SK-N-SH (cell line): Measurements from ENCODE around the gene ENTPD8. TPM values are rescaled to one million over a fixed set of nuclear protein-coding genes. Genes with fewer than 3 reads are reported as not detected.
A peak's percentile ranks its signal among the peaks of the same experiment; 100 is the strongest.

Source experiments
- CTCF ChIA-PET: fragments of 300-600, 350-600 bp; formaldehyde crosslinking; extraction: SDS; loops from one replicate; lab custom pipeline; 2021; lab: Yijun Ruan, JAX
- POLR2A ChIA-PET: fragments of 350-600 bp; sonication (Branson Sonifier 250); formaldehyde crosslinking; extraction: SDS; loops from one replicate; lab custom pipeline; 2020; ENCODE audit warnings: antibody characterized with exemption, inconsistent platforms; lab: Yijun Ruan, JAX
- DNase-seq: peaks from one replicate; pipeline ENCODE4 v3.0.0; 2012
- H2AFZ ChIP-seq: fragments of 200-600 bp; sonication (generic); 2 replicates; pipeline ENCODE4 v1.8.1; 2016; ENCODE audit warnings: antibody characterized with exemption, mild to moderate bottlenecking, low read depth
- H3F3A ChIP-seq: fragments of 200-600 bp; sonication (generic); replicated peaks from 2 replicates; pipeline ENCODE3; 2016; ENCODE audit warnings: antibody characterized with exemption, mild to moderate bottlenecking; ENCODE audit not compliant: insufficient read depth
- H3K27ac ChIP-seq, 2 experiments: fragments of 200-500 bp in 1 of 2; fragments of 200-600 bp in 1 of 2; sonication (Bioruptor generic) in 1 of 2; sonication (generic), shearing (Covaris generic) in 1 of 2; 2 replicates each; pipeline versions ENCODE4 v1.5.1 to v1.6.1; 2014 to 2016; ENCODE audit warnings: low read depth in 2 of 2, inconsistent platforms in 1 of 2, low read length in 1 of 2, mild to moderate bottlenecking in 1 of 2, mixed read lengths in 1 of 2
- H3K27me3 ChIP-seq: fragments of 200-600 bp; sonication (generic), shearing (Covaris generic); 2 replicates; pipeline ENCODE4 v1.6.1; 2016; ENCODE audit warnings: mixed run types; ENCODE audit not compliant: insufficient read depth
- H3K36me3 ChIP-seq, 2 experiments: fragments of 200-500 bp in 1 of 2; fragments of 200-600 bp in 1 of 2; sonication (Bioruptor generic) in 1 of 2; sonication (generic) in 1 of 2; replicated peaks in 1 of 2; 2 replicates each; pipeline versions ENCODE3 to v1.5.1; 2014 to 2016; ENCODE audit warnings: low read length in 1 of 2, mild to moderate bottlenecking in 1 of 2; ENCODE audit not compliant: insufficient read depth in 2 of 2, control insufficient read depth in 1 of 2
- H3K4me1 ChIP-seq, 2 experiments: fragments of 200-500 bp in 1 of 2; fragments of 200-600 bp in 1 of 2; sonication (Bioruptor generic) in 1 of 2; sonication (generic), shearing (Covaris generic) in 1 of 2; 2 replicates each; pipeline versions ENCODE4 v1.5.1 to v1.6.1; 2014 to 2016; ENCODE audit warnings: low read depth in 1 of 2, low read length in 1 of 2, mixed run types in 1 of 2; ENCODE audit not compliant: insufficient read depth in 2 of 2, control insufficient read depth in 1 of 2
- H3K4me2 ChIP-seq: fragments of 200-600 bp; sonication (generic), shearing (Covaris generic); 2 replicates; pipeline ENCODE4 v1.6.1; 2017; ENCODE audit warnings: mixed run types
- H3K4me3 ChIP-seq, 2 experiments: fragments of 200-500 bp in 1 of 2; fragments of 200-600 bp in 1 of 2; sonication (Bioruptor generic) in 1 of 2; sonication (generic), shearing (Covaris generic) in 1 of 2; 2 replicates each; pipeline versions ENCODE4 v1.5.1 to v1.8.1; 2014 to 2016; ENCODE audit warnings: low read depth in 2 of 2, inconsistent platforms in 1 of 2, low read length in 1 of 2, mild to moderate bottlenecking in 1 of 2, mixed read lengths in 1 of 2, moderate library complexity in 1 of 2
- H3K79me2 ChIP-seq: fragments of 200-600 bp; sonication (generic); 2 replicates; pipeline ENCODE4 v1.8.1; 2017; ENCODE audit warnings: mild to moderate bottlenecking; ENCODE audit not compliant: insufficient read depth
- H3K9ac ChIP-seq: fragments of 200-600 bp; sonication (generic); 2 replicates; pipeline ENCODE4 v1.6.1; 2017; ENCODE audit warnings: mixed run types
- H3K9me2 ChIP-seq: fragments of 200-600 bp; sonication (generic); 2 replicates; pipeline ENCODE4 v1.6.1; 2017; ENCODE audit warnings: mixed run types
- H3K9me3 ChIP-seq: fragments of 200-600 bp; sonication (generic); 2 replicates; pipeline ENCODE4 v1.6.1; 2017; ENCODE audit warnings: mixed run types, mild to moderate bottlenecking, moderate library complexity
- H4K20me1 ChIP-seq: fragments of 200-600 bp; sonication (generic); 2 replicates; pipeline ENCODE4 v1.6.1; 2017; ENCODE audit warnings: mild to moderate bottlenecking, mixed run types; ENCODE audit not compliant: insufficient read depth
- CHD2 ChIP-seq: fragments of 150-350 bp; IDR thresholded peaks from 2 replicates; pipeline ENCODE4 v1.6.1; 2018; ENCODE audit warnings: low read length; ENCODE audit not compliant: partially characterized antibody
- GATA2 ChIP-seq: sonication (generic); formaldehyde crosslinking; IDR thresholded peaks from 2 replicates; pipeline ENCODE4 v1.5.0; 2020; ENCODE audit warnings: mild to moderate bottlenecking, missing genetic modification reagents
- JUND ChIP-seq: IDR thresholded peaks from 2 replicates; pipeline ENCODE4 v1.4.0; 2012
- MXI1 ChIP-seq: IDR thresholded peaks from 2 replicates; pipeline ENCODE4 v1.6.1; 2012; ENCODE audit warnings: mild to moderate bottlenecking, low read depth, low read length, improper control_type of control experiment
- NFIC ChIP-seq: IDR thresholded peaks from 2 replicates; pipeline ENCODE4 v1.4.0; 2012; ENCODE audit warnings: borderline replicate concordance
- RFX5 ChIP-seq: IDR thresholded peaks from 2 replicates; pipeline ENCODE4 v1.6.1; 2012; ENCODE audit warnings: mild to moderate bottlenecking, improper control_type of control experiment, low read length
- YY1 ChIP-seq: IDR thresholded peaks from 2 replicates; pipeline ENCODE4 v1.4.0; 2012; ENCODE audit warnings: low read depth, mild to moderate bottlenecking
- WGBS: methylation state at CpG from one replicate; pipeline ENCODE4 v1.1.6; 2017; ENCODE audit warnings: low lambda C conversion rate; 5-methylcytosine and 5-hydroxymethylcytosine counted together
- polyA plus RNA-seq, 3 experiments: library from polyadenylated mRNA; depleted of rRNA; stranded (reverse); fragments of >200 nt; gene quantifications; 2 replicates each; pipeline ENCODE4 v1.2.3, GENCODE V29; 2012
- TF ChIP-seq, protein P1 (sequence below): fragments of 150-350 bp; IDR thresholded peaks from 2 replicates; pipeline ENCODE4 v1.6.1; 2016; ENCODE audit warnings: mild to moderate bottlenecking, low read depth, low read length
- TF ChIP-seq, protein P2 (sequence below): fragments of 200-600 bp; sonication (generic); IDR thresholded peaks from 2 replicates; pipeline ENCODE4 v1.6.1; 2017; ENCODE audit warnings: antibody characterized with exemption, mild to moderate bottlenecking, moderate library complexity

ENTPD8 gene
- polyA plus RNA-seq, 1 of the 3 experiments (the other 2 are of a cell fraction): 0.30 TPM

DNA sequence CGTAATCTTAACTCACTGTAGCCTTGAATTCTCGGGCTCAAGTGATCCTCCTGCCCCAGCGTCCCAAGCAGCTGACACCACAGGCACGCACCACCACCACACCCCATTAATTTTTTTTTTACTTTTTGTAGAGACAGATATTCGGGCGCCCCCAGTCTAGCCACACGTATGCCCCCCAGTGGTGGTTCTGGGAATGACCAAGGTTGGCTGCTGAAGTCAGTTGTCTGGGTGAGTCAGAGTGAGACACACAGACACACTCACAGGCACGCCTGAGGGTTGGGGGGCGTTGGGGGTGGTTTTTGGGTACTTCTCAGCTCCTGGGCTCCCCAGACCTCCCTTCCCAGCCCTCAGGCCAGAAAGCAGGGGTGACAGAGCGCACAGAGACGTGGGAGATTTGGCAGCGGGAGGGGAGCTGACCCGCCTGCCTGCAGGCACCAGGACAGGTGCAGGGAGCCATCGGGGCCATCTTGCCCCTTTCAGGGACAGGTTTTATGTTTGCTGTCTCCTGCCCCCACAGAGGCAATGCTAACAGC is 4.2 kb upstream of the ENTPD8 start (continued):
- TF ChIP-seq, protein P1, sequence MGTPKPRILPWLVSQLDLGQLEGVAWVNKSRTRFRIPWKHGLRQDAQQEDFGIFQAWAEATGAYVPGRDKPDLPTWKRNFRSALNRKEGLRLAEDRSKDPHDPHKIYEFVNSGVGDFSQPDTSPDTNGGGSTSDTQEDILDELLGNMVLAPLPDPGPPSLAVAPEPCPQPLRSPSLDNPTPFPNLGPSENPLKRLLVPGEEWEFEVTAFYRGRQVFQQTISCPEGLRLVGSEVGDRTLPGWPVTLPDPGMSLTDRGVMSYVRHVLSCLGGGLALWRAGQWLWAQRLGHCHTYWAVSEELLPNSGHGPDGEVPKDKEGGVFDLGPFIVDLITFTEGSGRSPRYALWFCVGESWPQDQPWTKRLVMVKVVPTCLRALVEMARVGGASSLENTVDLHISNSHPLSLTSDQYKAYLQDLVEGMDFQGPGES: no peak
- no peak for TF ChIP-seq YY1
- TF ChIP-seq CHD2: no peak
- TF ChIP-seq, protein P2, sequence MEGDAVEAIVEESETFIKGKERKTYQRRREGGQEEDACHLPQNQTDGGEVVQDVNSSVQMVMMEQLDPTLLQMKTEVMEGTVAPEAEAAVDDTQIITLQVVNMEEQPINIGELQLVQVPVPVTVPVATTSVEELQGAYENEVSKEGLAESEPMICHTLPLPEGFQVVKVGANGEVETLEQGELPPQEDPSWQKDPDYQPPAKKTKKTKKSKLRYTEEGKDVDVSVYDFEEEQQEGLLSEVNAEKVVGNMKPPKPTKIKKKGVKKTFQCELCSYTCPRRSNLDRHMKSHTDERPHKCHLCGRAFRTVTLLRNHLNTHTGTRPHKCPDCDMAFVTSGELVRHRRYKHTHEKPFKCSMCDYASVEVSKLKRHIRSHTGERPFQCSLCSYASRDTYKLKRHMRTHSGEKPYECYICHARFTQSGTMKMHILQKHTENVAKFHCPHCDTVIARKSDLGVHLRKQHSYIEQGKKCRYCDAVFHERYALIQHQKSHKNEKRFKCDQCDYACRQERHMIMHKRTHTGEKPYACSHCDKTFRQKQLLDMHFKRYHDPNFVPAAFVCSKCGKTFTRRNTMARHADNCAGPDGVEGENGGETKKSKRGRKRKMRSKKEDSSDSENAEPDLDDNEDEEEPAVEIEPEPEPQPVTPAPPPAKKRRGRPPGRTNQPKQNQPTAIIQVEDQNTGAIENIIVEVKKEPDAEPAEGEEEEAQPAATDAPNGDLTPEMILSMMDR: peak; percentile 89
- TF ChIP-seq GATA2: no peak
- no peak for TF ChIP-seq MXI1

DNA sequence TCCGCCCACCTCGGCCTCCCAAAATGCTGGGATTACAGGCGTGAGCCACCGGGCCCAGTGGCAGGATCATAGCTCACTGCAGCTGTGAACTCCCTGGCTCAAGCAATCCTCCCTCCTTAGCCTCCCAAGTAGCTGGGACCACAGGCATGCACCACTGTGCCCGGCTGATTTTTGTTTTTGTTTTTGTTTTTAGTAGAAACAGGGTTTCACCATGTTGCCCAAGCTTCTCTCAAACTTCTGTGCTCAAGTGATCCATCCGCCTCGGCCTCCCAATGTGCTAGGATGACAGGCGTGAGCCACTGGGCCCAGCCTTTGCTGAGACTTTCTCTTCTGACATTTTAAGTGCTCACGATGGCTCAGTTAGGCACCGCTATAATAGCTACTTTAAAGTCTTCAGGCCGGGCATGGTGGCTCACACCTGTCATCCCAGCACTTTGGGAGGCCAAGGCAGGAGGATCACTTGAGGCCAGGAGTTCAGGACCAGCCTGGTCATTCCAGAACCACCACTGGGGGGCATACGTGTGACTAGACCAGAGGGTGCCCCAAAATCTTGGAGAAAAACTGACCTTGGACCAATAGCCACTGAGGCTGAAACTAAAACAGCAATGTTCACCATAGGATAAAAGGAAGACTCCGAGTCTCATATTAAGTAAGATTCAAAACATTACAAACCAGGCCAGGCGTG is 3.1 kb upstream of the ENTPD8 start:
- no peak overlapping the region for H3K9ac ChIP-seq
- CTCF ChIA-PET: interaction anchor here (0.6 to 7.0 kb wide), 14 partner anchors 9 to 208 kb away, joined by 3 to 53 read pairs (median 4); partner anchors contain the start of genes EXD3, NOXA1 and NRARP
- TF ChIP-seq, protein P2: 0 out of 2 replicates have a peak, but pooled peaks have one; percentile 7
- TF ChIP-seq NFIC: no peak
- no peak for TF ChIP-seq RFX5
- no peak for TF ChIP-seq JUND
- TF ChIP-seq, all 33 proteins: peak for 1
- WGBS: 72% methylated on average over 14 of the region's 14 CpGs
- Histone ChIP-seq H3K4me1 (peaks cover 0 to 10% of the 10 kb centered on the region in 2 experiments; a peak in 2 of 4 replicates), H3K9me2 (no peaks in the 10 kb centered on the region), H4K20me1 (no peaks in the 10 kb centered on the region), H2AFZ (no peak overlapping the region), H3K9me3 (no peaks in the 10 kb centered on the region), H3F3A (peaks cover 8% of the 10 kb centered on the region), H3K27ac (no peak overlapping the region), H3K36me3 (peaks cover 0 to 6% of the 10 kb centered on the region in 2 experiments), H3K79me2 (no peaks in the 10 kb centered on the region), H3K4me3 (no peak overlapping the region), H3K4me2 (no peak overlapping the region), H3K27me3 (peaks cover 4% of the 10 kb centered on the region; the same call in 1 of the 2 replicates)
- POLR2A ChIA-PET: no interaction called here
- DNase-seq: no peak
